ENCODE data around the gene VWA8.

DNA sequence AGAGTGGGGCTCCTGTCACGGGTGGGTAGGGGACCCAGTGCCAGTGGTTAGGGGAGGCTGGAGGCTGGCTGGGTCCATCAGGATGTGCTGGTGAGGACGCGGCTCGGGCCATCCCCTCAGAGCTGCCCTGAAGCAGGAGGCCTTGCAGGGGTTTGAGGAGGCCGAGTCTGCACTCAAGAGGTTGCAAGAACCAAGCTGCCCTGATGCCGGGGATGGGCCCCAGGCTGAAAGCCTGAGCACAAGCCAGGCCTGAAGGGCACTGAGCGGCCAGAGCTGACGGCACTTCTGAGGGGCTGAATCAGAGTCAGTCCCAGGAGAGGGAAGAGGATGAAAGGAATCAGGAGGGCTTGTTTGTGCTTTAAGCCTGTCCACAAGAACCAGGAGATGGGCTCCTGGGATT is 410.6 kb downstream of the VWA8 start:
- TF ChIP-seq POLR2A (IDR thresholded peaks at IDR 0.05): no peak
- TF ChIP-seq, protein P1, sequence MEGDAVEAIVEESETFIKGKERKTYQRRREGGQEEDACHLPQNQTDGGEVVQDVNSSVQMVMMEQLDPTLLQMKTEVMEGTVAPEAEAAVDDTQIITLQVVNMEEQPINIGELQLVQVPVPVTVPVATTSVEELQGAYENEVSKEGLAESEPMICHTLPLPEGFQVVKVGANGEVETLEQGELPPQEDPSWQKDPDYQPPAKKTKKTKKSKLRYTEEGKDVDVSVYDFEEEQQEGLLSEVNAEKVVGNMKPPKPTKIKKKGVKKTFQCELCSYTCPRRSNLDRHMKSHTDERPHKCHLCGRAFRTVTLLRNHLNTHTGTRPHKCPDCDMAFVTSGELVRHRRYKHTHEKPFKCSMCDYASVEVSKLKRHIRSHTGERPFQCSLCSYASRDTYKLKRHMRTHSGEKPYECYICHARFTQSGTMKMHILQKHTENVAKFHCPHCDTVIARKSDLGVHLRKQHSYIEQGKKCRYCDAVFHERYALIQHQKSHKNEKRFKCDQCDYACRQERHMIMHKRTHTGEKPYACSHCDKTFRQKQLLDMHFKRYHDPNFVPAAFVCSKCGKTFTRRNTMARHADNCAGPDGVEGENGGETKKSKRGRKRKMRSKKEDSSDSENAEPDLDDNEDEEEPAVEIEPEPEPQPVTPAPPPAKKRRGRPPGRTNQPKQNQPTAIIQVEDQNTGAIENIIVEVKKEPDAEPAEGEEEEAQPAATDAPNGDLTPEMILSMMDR (IDR thresholded peaks at IDR 0.05): no peak
